IPS-NIHi7 (cell line): ENCODE results near the gene WBP1L.
"Not testable (repeated sequence)": the region's sequence is repeated elsewhere in the genome, so short reads cannot be mapped to it uniquely, and the experiment has no call there.

Experiments
- DNase-seq: peaks from one replicate; pipeline ENCODE4 v3.0.0; 2012; ENCODE audit warnings: mixed read lengths; ENCODE audit errors: extremely low spot score

WBP1L gene

DNA sequence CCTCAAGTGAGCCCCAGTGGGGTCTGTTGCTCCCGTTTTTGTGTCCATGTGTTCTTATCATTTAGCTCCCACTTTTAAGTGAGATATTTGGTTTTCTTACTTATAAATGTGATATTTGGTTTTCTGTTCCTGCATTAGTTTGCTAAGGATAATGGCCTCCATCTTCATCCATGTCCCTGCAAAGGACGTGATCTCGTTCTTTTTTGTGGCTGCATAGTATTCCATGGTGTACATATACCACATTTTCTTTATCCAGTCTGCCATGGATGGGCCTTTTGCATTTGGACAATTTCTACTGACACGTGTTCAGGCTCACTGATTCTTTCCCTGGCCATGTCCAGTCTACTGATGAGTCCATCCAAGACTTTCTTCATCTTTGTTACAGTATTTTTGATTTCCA lies 19.8 kb upstream of the WBP1L start:
- DNase-seq = no peak

DNA sequence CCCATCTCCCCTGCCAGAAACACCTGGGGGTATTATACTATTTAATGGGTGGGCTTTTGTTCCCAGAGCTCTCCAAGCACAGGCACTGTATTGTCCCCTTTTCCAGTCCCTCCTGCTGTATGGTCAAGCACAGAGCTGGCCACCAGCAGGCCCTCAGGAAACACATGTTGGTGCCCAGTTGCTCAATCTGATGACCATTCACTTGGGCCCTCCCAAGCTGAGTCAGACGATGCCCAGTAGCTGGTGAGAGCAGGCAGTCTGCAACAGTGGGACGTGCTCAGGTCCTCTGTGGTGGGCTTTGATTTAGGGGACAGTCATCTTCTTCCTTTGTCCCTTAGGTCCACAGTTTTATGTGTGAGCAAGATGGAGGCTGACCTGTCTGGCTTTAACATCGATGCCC lies 17.5 kb upstream of the WBP1L start:
- DNase-seq = peak; percentile 5

DNA sequence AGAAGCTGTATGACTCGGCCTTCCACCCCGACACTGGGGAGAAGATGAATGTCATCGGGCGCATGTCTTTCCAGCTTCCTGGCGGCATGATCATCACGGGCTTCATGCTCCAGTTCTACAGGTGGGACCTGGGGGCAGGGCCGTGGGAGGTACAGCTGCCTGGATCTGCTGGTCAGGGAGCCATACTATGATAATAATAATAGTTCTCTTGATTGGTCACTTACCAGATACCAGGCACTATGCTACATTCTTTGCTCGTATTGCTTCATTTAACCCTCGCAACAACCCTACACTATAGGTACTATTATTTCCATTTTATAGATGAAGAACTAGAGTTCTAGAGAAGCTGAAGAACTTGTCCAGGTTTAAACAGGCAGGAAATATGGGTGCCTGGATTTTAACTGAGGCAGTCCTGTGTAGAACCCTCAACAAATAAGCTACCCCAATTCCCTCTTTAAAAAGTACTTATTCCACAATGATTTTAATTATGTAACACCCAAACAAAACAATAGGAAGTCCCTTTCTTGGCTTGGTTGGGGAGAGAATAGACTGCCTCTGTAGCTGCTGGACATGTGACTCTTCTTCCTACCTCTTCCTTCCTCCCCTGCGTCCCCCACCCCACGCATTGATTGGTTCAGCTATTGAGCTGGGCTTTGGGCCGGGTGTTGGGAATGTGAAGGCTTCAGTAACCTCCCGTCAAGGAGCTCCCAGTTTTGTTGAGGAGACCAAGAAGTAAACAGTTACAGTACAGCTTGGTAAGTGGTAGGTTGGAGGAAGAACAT lies 16.5 kb upstream of the WBP1L start:
- peak; percentile 3 for DNase-seq

DNA sequence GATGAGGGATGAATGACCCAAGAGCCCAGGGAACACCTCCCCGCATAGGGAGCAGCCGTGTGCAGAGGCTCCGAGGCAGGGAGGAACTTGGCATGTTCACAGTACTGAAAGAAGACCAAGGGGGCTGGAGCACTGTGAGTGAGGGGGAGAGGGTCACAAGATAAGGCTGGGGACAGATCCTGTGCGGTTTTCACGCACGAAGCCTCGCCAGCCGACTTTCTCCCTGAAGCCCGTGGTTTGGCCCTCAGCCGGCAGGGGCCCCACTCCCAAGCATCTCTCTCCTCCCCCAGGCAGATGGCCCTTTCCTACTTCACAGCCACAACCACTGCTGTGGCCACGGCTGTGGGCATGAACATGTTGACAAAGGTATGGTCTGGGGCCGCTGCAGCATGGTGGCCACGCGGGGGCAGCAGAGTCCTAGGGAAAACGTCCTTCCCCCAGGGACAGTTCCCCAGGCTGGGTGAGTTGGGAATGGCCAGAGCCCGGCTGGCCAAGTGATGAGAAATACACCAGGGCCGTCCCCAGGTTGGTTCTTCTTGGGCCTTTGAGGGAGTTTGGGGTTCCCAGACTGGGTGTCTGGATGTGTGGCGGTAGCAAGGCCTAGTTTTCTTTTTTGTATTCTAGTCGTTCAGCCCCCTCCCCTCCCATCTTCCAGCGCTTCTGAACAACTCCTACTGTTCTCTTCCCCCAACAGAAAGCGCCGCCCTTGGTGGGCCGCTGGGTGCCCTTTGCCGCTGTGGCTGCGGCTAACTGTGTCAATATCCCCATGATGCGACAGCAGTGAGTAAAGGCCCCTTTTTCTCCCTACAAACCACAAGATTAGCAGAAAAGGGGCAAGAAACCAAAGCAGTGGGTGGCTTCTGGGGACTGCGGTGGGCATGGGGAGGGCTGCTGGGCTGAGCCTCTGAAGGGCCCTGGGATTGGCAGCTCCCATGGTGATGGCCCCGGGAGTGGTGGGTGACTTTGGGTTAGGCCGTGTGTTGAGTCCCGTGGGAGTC lies 14.4 kb upstream of the WBP1L start:
- DNase-seq = peak; percentile 92

DNA sequence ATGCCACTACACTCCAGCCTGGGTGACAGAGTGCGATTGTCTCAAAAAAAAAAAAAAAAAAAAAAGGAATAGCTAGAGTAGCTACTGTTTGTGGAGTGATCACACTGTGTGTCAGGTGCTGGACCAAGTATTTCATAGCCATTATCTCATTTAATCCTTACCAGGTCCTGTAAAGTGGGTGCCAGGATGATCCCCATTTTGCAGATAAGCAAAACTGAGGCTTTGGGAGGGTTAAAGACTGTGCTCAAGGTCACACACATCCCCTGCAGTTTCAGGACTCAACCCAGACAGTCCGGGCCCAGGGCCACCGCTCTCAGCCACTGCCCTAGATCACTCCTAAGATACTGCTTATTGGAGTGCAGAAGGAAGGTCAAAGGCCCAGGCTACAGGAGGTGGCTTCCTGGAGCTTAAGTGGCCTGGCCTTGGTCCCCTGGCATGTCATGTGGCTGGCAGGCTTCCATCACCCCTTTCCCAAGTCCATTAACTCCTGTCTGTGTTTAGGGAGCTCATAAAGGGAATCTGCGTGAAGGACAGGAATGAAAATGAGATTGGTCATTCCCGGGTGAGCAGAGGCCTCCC lies 12.4 kb upstream of the WBP1L start:
- no peak for DNase-seq

DNA sequence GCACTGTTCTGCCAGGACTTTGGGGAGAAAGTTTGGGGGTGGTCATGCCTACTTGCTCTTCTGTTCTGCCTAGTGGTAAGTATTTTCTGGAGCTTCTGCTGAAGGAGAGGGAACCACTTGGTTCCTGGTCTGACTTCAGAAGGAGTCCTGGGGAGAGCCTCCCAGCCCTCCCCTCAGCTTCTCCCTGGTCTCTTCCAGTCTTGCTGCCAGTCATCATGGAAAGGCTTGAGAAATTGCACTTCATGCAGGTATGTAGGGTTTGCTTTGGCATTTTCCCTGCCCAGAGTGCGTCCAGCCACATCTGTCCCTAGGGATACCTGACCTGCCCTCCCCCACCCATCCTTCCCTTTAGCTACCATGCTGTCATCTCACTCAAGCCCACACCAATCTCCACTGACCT lies 11.1 kb upstream of the WBP1L start:
- no peak for DNase-seq

DNA sequence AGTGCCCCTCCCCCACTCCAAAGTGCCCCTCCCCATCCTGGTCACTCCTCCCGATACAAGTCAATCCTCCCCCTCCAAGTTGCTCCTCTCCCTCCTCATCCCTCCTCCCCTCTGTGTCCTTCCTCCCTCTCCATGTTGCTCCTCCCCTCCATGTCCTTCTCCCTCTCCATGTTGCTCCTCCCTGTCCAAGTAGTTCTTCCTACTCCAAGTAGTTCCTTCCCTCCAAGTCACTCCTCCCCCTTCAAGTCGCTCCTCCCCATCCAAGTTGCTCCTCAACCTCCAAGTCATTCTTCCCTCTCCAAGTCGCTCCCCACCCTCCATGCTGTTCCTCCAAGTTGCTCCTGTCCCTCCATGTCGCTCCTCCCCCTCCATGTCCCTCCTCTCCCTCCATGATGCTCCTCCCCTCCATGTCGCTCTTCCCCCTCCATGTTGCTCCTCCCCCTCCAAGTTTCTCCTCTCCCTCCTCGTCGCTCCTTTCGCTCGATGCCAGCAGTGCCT lies 8.6 kb upstream of the WBP1L start:
- peak; percentile 64 for DNase-seq

DNA sequence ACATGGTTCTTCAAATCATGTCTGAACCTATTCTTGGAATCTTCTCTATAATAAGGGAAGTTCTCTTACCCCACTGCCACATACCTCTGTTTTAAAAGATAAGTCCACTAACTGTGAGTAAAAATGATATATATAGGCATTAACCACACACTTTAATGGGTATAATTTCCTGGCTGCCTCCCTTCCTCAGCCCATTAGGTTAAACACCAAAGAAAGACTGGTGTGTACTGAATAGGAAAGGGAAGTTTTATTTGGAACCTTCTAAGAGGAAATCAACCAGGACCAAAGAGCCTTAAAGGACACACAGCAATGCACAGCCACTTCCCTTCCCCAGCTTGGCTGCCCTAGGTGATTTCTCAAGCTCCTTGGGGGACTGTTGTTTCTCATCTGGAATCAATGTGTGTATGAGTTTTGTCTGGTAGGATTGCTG lies 5.0 kb upstream of the WBP1L start:
- DNase-seq = no peak

DNA sequence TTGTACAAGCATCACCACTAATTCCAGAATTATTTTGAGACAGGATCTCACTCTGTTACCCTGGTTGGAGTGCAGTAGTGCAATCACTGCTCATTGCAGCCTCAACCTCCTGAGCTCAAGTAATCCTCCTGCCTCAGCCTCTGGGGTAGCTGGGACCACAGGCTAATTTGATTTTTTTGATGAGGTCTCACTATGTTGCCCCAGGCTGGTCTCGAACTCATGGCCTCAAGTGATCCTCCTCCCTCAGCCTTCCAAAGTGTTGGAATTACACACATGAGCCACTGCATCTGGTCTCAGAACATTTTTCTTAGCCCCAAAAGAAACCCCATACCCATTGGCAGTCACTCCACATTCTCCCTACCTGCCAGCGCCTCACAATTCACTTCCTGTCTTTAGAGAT lies 3.5 kb upstream of the WBP1L start:
- no peak for DNase-seq

DNA sequence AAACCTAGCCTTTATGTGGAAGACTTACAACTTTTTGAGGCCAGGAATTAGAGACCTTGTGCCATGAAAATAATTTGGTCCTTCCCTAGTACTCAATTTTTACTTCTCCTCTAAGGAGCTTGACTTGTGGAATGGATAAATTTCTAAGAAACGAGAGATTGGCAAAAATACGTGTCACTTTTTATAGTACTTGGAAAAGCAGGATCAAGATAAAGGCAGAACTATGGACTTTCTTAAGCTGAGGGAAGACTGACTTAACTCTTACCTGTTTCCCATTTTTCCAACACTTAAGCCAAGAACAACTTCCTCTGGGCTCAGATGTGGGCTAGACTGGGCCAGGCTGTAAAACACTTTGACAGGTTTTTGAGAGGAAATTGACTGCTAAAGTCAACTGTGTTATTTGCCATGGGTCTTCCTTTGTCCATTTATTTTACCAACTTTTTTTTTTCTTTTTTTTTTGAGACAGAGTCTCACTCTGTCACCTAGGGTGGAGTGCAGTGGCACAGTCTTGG lies 2.0 kb upstream of the WBP1L start:
- DNase-seq = no peak

DNA sequence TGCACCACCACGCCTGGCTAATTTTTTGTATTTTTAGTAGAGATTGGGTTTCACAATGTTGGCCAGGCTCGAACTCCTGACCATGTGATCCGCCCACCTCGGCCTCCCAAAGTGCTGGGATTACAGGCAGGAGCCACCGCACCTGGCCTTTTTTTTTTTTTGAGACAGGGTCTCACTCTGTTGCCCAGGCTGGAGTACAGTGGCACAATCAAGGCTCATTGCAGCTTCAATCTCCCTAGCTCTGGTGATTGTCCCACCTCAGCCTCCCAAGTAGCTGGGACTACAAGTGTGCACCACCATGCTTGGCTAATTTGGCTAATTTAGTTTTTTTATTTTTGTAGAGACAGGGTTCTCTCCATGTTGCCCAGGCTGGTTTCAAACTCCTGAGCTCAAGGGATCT lies 1.4 kb upstream of the WBP1L start:
- not testable (repeated sequence) for DNase-seq

DNA sequence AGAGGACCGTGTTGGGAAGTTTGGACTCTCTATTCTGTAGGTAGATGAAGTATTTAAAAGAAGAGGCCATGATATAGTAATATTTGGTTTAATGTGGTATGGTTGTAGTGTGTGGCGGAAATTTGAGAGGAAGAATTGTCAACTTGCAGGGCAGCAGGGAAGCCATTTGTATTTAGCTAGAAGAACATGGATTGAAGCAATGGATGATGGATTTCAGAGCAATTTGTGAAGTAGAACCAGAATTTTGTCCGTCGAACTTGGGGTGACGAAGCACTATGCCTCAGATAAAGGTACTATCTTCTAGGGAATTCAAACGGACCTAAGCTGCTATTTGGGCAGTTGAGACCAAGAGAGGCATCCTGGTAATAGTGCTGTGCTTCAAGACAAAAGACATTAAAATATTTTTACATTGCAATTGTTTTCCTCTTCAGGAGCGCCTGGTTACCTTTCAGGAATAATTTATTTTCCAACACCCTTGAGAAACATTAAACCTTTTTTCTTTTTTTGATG lies 615 bp upstream of the WBP1L start:
- DNase-seq = no peak

DNA sequence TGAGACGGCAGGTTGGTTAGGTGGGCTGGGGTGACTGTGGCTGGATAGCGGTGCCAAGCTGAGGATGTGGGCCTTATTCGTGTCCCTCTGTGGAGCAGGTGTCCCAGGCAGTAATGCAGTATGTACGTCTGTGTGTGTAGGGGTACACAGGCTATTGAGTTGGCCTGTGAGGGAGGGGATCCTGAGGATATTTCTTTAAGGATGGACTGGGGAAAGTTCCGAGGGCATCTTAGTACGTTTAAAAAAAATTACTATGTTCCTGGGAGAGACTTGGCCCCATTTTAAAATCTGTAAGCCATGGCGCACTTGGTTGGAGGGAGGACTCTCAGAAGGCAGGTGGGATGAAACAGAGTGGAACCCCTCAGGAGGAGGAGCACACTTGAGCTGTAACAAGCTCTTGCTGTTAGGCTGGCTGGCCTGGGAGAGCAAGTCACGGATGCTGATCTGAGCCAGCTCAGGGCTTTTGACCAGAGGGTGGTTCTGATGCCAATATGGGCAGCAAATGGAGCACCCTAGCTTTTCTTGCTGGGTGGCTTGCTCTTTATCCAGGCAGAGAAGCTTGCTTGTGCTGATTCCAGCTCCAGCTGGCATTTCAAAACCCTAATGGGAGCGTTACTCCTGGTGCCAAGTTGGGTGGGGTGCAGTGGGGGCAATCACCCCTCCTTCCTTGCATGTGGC lies 765 bp downstream of the WBP1L start:
- no peak for DNase-seq

DNA sequence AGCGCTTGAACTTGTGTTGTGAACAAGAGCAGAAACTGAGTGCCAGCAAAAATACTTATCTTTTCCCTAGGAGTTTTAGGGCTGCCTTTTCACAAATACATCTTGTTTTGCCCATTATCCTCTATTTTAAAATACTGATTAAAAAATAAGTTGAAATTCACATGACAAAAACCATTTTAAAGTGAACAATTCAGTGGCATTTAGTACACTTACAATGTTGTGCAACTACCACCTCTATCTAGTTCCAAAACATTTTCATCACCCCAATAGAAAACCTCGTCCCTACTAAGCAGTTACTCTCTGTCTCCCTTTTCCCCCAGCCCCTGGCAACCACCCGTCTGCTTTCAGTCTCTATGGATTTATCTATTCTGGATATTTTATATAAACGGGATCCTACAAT lies 1.4 kb downstream of the WBP1L start:
- DNase-seq = no peak

DNA sequence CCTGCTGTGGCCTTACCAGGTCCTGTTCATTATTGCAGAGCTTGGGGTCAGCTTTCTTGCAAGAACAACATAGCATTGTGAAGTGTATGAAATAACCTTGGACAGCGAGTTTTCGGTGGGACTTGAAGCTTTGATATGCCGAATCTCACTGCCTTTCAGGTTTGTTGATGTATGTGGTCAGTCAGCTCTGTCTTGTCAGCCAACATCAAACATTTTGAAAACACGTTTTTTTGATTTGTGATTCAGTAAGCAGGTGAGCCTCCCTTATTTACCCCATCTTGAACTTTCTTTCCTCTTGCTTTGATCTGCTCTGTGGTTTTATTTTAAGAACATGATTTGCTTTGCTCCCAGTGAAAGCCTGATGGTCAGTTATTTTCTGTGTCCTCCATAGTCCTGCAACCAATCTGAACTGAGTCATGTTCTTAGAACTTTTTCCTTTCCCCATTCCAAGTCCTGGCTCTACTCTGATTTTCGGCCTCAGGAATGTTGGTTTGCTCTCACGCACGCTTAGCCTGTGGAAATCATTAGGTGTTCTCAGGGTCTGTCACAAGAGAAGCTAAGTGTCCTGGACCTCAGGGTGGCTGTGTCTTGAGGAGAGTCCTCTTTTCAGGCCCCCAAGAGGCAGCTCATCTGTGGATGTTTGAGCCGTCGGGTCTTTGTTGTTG lies 8.7 kb downstream of the WBP1L start:
- DNase-seq = no peak

DNA sequence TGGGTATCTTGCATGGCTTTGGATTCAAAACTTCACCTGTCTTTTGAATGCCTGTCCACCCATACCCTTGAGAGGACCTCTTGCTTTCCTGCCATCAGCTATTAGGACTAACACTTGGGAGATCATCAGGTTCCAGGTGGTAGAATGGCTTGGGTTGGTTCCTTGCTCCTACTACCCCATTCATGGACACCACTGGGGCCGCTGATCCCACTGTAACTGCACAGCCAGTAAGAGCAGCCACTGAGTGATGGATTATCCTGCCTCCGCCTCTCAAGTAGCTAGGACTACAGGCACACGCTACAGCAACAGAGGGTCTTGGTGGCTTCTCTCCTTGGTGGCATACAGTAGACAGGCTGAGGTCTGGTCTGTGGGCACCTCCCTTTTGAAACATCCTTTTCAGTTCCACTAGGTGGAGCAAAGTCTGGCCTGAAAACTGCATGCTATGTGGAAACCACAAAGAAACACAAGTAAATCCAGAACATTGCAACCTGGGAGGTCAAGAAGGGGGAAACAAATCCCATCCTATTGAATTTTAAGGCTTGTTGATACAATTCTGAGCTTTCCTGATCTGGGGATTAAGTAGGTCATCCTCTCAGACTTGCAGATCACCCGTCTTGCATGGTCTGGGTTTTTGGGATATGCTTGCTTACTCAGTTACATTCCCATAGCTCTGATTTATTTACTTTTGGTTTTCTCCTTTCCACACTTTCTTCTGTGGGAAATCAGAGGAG lies 9.4 kb downstream of the WBP1L start:
- peak; percentile 67 for DNase-seq

DNA sequence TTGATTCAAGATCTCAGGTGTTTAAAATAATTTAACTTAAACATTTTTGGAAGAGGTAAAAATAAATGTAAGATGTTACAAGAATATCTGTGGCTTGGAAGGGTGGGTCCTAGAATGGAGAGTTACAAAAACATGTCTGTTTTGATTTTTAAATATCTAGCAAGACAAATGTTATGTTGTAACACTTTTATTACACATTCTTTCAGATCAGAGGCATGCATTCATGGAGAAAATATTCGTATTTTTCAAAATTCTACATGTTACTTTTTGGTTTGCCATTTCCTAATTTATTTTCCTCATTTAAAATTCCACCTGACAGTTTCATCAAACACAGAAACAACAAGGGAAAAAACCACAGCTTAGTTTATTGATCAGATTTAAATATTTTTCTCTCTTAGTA lies 10.0 kb downstream of the WBP1L start:
- no peak for DNase-seq

DNA sequence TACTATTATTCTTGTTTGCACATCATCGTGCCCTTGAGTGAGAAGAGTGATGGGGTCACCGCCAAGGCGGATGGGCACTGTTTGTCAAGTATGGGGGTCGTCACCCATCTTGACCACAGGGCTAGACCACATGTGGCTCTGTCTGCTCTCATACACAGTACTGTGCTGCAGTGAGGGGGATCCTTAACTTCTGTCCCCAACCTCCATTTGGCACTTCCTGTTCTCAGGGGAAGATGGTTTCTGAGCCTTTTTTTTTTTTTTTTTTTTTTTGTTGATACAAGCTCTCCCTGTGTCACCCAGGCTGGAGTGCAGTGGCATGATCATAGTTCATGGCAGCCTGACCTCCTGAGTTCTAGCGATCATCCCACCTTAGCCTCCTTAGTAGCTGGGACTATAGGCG lies 13.6 kb downstream of the WBP1L start:
- DNase-seq = no peak

DNA sequence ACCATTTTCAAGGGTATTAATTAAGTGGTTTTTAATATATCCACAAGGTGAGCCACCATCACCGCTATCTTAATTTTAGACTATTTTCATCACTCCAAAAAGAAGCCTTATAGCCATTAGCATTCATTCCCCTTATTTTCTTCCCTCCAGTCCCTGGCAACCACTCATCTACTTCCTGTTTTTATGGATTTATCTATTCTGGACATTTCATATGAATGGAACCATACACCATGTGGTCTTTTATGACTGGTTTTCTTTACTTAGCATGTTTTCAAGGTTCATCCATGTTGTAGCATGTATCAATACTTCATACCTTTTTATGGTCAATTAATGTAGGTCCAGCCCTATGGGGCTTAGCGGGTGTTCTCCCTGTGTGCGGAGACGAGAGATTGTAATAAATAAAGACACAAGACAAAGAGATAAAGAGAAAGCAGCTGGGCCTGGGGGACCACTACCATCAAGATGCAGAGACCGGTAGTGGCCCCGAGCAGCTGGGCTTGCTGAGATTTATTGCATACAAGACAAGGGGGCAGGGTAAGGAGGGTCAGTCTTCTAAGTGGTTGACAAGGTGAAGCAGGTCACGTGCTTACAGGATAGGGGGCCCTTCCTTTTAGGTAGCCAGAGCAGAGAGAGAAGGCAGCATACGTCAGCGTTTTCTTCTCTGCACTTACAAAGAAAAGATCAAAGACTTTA lies 14.6 kb downstream of the WBP1L start:
- DNase-seq = no peak

DNA sequence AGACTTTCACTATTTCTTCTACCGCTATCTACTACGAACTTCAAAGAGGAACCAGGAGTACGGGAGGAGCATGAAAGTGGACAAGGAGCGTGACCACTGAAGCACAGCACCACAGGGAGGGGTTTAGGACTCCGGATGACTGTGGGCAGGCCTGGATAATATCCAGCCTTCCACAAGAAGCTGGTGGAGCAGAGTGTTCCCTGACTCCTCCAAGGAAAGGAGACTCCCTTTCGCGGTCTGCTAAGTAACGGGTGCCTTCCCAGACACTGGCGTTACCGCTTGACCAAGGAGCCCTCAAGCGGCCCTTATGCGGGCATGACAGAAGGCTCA lies 15.2 kb downstream of the WBP1L start:
- DNase-seq = not testable (repeated sequence)
